Epidermal melanocyte (primary cell): ENCODE results near the gene SELL.
"Not testable (repeated sequence)": the region's sequence is repeated elsewhere in the genome, so short reads cannot be mapped to it uniquely, and the experiment has no call there.

ENCODE experiments used
- DNase-seq: peaks from one replicate; pipeline ENCODE4 v3.0.0; 2011; ENCODE audit warnings: low spot score; ENCODE audit not compliant: insufficient read length

SELL gene

GRCh38 chr1:169707912-169708604 is 3.4 kb downstream of the SELL start:
- DNase-seq: no peak

- no peak for DNase-seq
These were observed 6.6 kb downstream of the SELL start for GRCh38 chr1:169704797-169705196.

- no peak for DNase-seq
These were observed 10.0 kb downstream of the SELL start for GRCh38 chr1:169701261-169702005.

GRCh38 chr1:169699707-169700106 is 11.7 kb downstream of the SELL start:
- DNase-seq: no peak

- no peak for DNase-seq
These were observed 12.4 kb downstream of the SELL start for GRCh38 chr1:169698976-169699375.

- DNase-seq: no peak
These were observed 13.7 kb downstream of the SELL start for GRCh38 chr1:169697755-169698154.

- no peak for DNase-seq
These were observed 14.9 kb downstream of the SELL start for GRCh38 chr1:169696273-169697100.

GRCh38 chr1:169694304-169695075 is 16.9 kb downstream of the SELL start:
- no peak for DNase-seq

- no peak for DNase-seq
These were observed 18.5 kb downstream of the SELL start for GRCh38 chr1:169692756-169693460.

GRCh38 chr1:169690489-169690888 is 20.9 kb downstream of the SELL start:
- DNase-seq: no peak

GRCh38 chr1:169689395-169689794 is 22.0 kb downstream of the SELL start:
- DNase-seq: no peak

- DNase-seq: not testable (repeated sequence)
These were observed 23.0 kb downstream of the SELL start for GRCh38 chr1:169688377-169688776.

GRCh38 chr1:169683661-169684060 is 27.8 kb downstream of the SELL start:
- no peak for DNase-seq

- not testable (repeated sequence) for DNase-seq
These were observed 28.3 kb downstream of the SELL start for GRCh38 chr1:169683168-169683567.

- no peak for DNase-seq
These were observed 29.3 kb downstream of the SELL start for GRCh38 chr1:169682071-169682470.

- DNase-seq: no peak
These were observed 30.3 kb downstream of the SELL start for GRCh38 chr1:169681140-169681539.

- DNase-seq: no peak
These were observed 30.9 kb downstream of the SELL start for GRCh38 chr1:169680377-169681019.

GRCh38 chr1:169679692-169680091 is 31.7 kb downstream of the SELL start:
- DNase-seq: no peak

GRCh38 chr1:169676001-169676400 is 35.4 kb downstream of the SELL start:
- no peak for DNase-seq

- no peak for DNase-seq
These were observed 40.6 kb downstream of the SELL start for GRCh38 chr1:169670836-169671235.
